Psoas muscle (tissue), 8 donors: Measurements from ENCODE around the gene PDZD4. TPM values are rescaled to one million over a fixed set of nuclear protein-coding genes. Genes with fewer than 3 reads are reported as not detected.
A peak's percentile ranks its signal among the peaks of the same experiment; 100 is the strongest.

ENCODE experiments used
- ATAC-seq, 4 donors: fragments of 200-7000 bp; cut with Tn5 transposase; one replicate each; pipeline ENCODE4 v1.9.1; 2020; ENCODE audit warnings: moderate library complexity in 3 of 4, mild to moderate bottlenecking in 2 of 4
- DNase-seq, 2 donors: peaks; one replicate each; pipeline ENCODE4 v3.0.0-alpha.2; 2020
- H3K27ac ChIP-seq: fragments of 200-600 bp; one replicate; pipeline ENCODE4 v1.8.0; 2022
- H3K27me3 ChIP-seq, 3 donors: fragments of 200-600 bp in 1 of 3; one replicate each; pipeline versions ENCODE4 v1.6.1 to v1.8.0; 2013 to 2022; ENCODE audit warnings: low read length in 2 of 3, mild to moderate bottlenecking in 2 of 3, moderate library complexity in 1 of 3; ENCODE audit not compliant: insufficient read depth in 3 of 3
- H3K36me3 ChIP-seq, 2 donors: fragments of 200-600 bp in 1 of 2; one replicate each; pipeline versions ENCODE4 v1.6.1 to v1.8.0; 2013 to 2022; ENCODE audit warnings: low read depth in 1 of 2, mild to moderate bottlenecking in 1 of 2, moderate library complexity in 1 of 2; ENCODE audit not compliant: insufficient read depth in 1 of 2
- H3K4me1 ChIP-seq: fragments of 200-600 bp; one replicate; pipeline ENCODE4 v1.8.0; 2022
- H3K4me3 ChIP-seq: fragments of 200-600 bp; one replicate; pipeline ENCODE4 v1.8.0; 2022; ENCODE audit warnings: mild to moderate bottlenecking
- H3K9me3 ChIP-seq: fragments of 200-600 bp; one replicate; pipeline ENCODE4 v1.8.0; 2022
- CTCF ChIP-seq: fragments of 200-600 bp; IDR thresholded peaks from one replicate; pipeline ENCODE4 v1.8.0; 2022; ENCODE audit warnings: antibody characterized with exemption
- WGBS, 3 donors: extraction: QIAGEN DNeasy Blood & Tissue Kit; methylation state at CpG; one replicate each; pipeline versions ENCODE4 v1.1.6 to v1.1.7; 2013; 5-methylcytosine and 5-hydroxymethylcytosine counted together
- intact Hi-C, 2 donors: fragments of 100-400 bp; cut with DNase I; formaldehyde crosslinking; loops; one replicate each; pipeline versions ENCODE4 v1.11.0 to v1.14.2; 2022
- polyA plus RNA-seq, 3 donors: library from polyadenylated mRNA; stranded (reverse); fragments of 200-250 nt; gene quantifications; one replicate each; pipeline ENCODE4 v1.2.3, GENCODE V29; 2013
- total RNA-seq, 4 donors: library from RNA; stranded (reverse); fragmentation: NEBNext Ultra II Directional in 2 of 4; extraction: Animal tissue kit (Norgen Biotek cat#: 25700) in 2 of 4; gene quantifications; one replicate each; pipeline versions ENCODE4 v1.2.1 to v1.2.4, GENCODE V29; 2021 to 2023
- donor health status: healthy with polysubstance abuse.
- donor health status: DM: no; HTN: no; CAD: no; lungs with moderate emphysema.
- donor health status: Bipolar disorder and iron deficiency.
- donor health status: healthy.
- donor health status: DM: yes; HTN: yes; CAD: no.
- donor health status: DM: no; HTN: no; CAD: no.
- donor health status: DM: no; HTN: no; CAD: no.
- donor health status: DM: yes; HTN: yes; CAD: no.

Gene PDZD4
- total and polyA plus RNA-seq, 7 donors = 0.50 to 2.1 (median 1.3) TPM

- Histone ChIP-seq H3K36me3 (peaks cover 2 to 36% of the 10 kb centered on the region in 2 donors), H3K27ac (no peak overlapping the region)
- 66 to 83% (median 75%) methylated on average over 11 to 24 of the region's 24 CpGs for WGBS, 3 donors
Observed at GRCh38 chrX:153783378-153784013, 46.8 kb downstream of the PDZD4 start.

GRCh38 chrX:153782871-153783270 lies 47.5 kb downstream of the PDZD4 start:
- no peak for TF ChIP-seq CTCF
- peak overlapping the region; percentile 87 for H3K27ac ChIP-seq
- DNase-seq (no peak), ATAC-seq (no peak)
- intact Hi-C loops = loop anchor here in 1 of 2 donors (5.0 kb wide), 1 partner anchor 184 kb away; no protein-coding TSS in a partner anchor
- WGBS, 3 donors = 79 to 87% (median 80%) methylated on average over 6 to 14 of the region's 14 CpGs
- H3K27me3 ChIP-seq = no peaks in the 10 kb centered on the region
- H3K36me3 ChIP-seq = peaks cover 2 to 31% of the 10 kb centered on the region in 2 donors
- H3K9me3 ChIP-seq = no peaks in the 10 kb centered on the region
- peak overlapping the region; percentile 56 for H3K4me3 ChIP-seq
- no peaks in the 10 kb centered on the region for H3K4me1 ChIP-seq

More at GRCh38 chrX:153783378-153784013, 46.8 kb downstream of the PDZD4 start:
- no peaks in the 10 kb centered on the region for H3K27me3 ChIP-seq
- H3K9me3 ChIP-seq = no peaks in the 10 kb centered on the region
- ATAC-seq = no peak
- no peak overlapping the region for H3K4me3 ChIP-seq
- no peak for TF ChIP-seq CTCF
- no peaks in the 10 kb centered on the region for H3K4me1 ChIP-seq
- intact Hi-C loops = loop anchor here in 1 of 2 donors (5.0 kb wide), 1 partner anchor 184 kb away; no protein-coding TSS in a partner anchor
- no peak for DNase-seq

- Histone ChIP-seq H3K36me3 (peaks cover 2 to 26% of the 10 kb centered on the region in 2 donors), H3K4me3 (peak overlapping the region; percentile 56), H3K9me3 (no peaks in the 10 kb centered on the region), H3K27me3 (no peaks in the 10 kb centered on the region), H3K4me1 (no peaks in the 10 kb centered on the region), H3K27ac (peak overlapping the region; percentile 87)
- ATAC-seq = peak; percentile 16 to 57 (median 31)
- DNase-seq = no peak
- 19 to 58% (median 31%) methylated on average over 6 to 11 of the region's 11 CpGs for WGBS, 3 donors
- intact Hi-C loops = loop anchor here in 1 of 2 donors (5.0 kb wide), 1 partner anchor 185 kb away; no protein-coding TSS in a partner anchor
- no peak for TF ChIP-seq CTCF
Observed at GRCh38 chrX:153782313-153782712, 48.0 kb downstream of the PDZD4 start.

GRCh38 chrX:153781428-153782047 lies 48.8 kb downstream of the PDZD4 start:
- no peaks in the 10 kb centered on the region for H3K4me1 ChIP-seq
- 15 to 49% (median 32%) methylated on average over 17 to 24 of the region's 24 CpGs for WGBS, 3 donors
- H3K27me3 ChIP-seq = no peaks in the 10 kb centered on the region
- H3K9me3 ChIP-seq = no peaks in the 10 kb centered on the region
- no peak for TF ChIP-seq CTCF
- ATAC-seq (peak; percentile 64 to 83 (median 72)), DNase-seq (no peak)
- H3K27ac ChIP-seq = peak overlapping the region; percentile 87
- peak overlapping the region; percentile 56 for H3K4me3 ChIP-seq
- intact Hi-C loops = loop anchor here in 1 of 2 donors (5.0 kb wide), 1 partner anchor 186 kb away; no protein-coding TSS in a partner anchor
- H3K36me3 ChIP-seq = peaks cover 2 to 18% of the 10 kb centered on the region in 2 donors
